Right lung (tissue), 10 donors: ENCODE results near the gene CDH6. TPM values are rescaled to one million over a fixed set of nuclear protein-coding genes. Genes with fewer than 3 reads are reported as not detected.

ENCODE experiments used
- DNase-seq, 2 donors: peaks; one replicate each; pipeline ENCODE4 v3.0.0-alpha.2; 2013
- long read RNA-seq, 8 donors: transcript quantifications; one replicate each; lab custom pipeline, GENCODE V29; 2026
- polyA plus RNA-seq, 5 donors: library from polyadenylated mRNA; unstranded; fragments of 120-200 nt; gene quantifications; one replicate each; pipeline versions ENCODE4 v1.2.1 to v1.2.3, GENCODE V29; 2013; ENCODE audit warnings: inconsistent platforms in 1 of 5, low replicate concordance in 1 of 5; ENCODE audit not compliant: insufficient read length in 5 of 5, insufficient read depth in 1 of 5

The CDH6 gene
- polyA plus RNA-seq: 10 to 100 TPM in 1 of 5 donors, 1 to 10 TPM in 4; 5.9 to 10.0 (median 9.1) TPM
- long read RNA-seq, donor 1, full-length matches to known transcripts: 2 of 2 reads
- long read RNA-seq, donor 1, partial matches to known transcripts: 0 of 2 reads
- long read RNA-seq, donor 1, other reads (novel, unspliced or antisense): 0 of 2 reads
- long read RNA-seq, donor 2, full-length matches to known transcripts: 3 of 3 reads
- long read RNA-seq, donor 2, partial matches to known transcripts: 0 of 3 reads
- long read RNA-seq, donor 2, other reads (novel, unspliced or antisense): 0 of 3 reads
- long read RNA-seq, donor 3, full-length matches to known transcripts: 1 of 1 reads
- long read RNA-seq, donor 3, partial matches to known transcripts: 0 of 1 reads
- long read RNA-seq, donor 3, other reads (novel, unspliced or antisense): 0 of 1 reads
- long read RNA-seq, donor 4: 0 reads
- long read RNA-seq, donor 5: 0 reads
- long read RNA-seq, donor 6, full-length matches to known transcripts: 1 of 1 reads
- long read RNA-seq, donor 6, partial matches to known transcripts: 0 of 1 reads
- long read RNA-seq, donor 6, other reads (novel, unspliced or antisense): 0 of 1 reads
- long read RNA-seq, donor 7, full-length matches to known transcripts: 1 of 1 reads
- long read RNA-seq, donor 7, partial matches to known transcripts: 0 of 1 reads
- long read RNA-seq, donor 7, other reads (novel, unspliced or antisense): 0 of 1 reads
- long read RNA-seq, donor 8: 0 reads

DNA sequence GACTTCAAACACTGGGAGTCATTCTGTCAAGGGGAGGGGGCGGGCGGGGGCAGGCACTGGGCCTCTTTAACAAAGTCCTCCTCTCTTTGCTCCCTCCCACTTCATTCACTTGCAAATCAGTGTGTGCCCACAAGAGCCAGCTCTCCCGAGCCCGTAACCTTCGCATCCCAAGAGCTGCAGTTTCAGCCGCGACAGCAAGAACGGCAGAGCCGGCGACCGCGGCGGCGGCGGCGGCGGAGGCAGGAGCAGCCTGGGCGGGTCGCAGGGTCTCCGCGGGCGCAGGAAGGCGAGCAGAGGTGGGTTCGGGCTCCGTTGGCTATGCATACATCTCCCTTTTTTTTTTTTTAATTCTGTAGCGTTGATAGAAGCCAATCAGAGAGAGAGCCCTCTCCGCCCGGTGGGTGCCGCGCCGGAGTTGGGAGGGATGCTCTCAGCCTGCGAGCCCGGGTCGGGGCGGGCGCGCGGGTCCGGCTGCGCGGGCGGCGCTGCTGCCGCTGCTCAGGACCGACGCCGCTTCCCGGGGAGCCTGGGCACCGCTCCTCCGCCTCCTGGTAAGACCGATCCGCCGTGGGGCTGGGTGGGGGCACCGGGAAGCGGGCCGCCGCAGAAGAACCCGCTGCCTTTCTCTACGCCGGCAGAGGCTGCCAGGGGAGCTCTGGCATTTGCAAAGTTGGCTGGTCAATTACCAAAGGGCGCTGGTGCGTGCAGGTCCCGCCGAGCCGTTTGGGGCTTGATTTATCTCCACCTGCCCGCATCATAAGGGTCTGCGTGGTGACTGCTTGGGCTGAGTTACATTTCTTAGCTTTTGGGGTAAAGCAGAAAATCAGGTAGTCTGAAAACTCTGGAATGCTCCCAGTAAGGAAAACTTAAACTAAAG, at the start of gene CDH6:
Gene CDH6, plus strand, starts transcription at position 96 of the 877 bp plus-strand sequence. CDS start 73,788 bp downstream, outside the sequence.
- DNase-seq: no peak

DNA sequence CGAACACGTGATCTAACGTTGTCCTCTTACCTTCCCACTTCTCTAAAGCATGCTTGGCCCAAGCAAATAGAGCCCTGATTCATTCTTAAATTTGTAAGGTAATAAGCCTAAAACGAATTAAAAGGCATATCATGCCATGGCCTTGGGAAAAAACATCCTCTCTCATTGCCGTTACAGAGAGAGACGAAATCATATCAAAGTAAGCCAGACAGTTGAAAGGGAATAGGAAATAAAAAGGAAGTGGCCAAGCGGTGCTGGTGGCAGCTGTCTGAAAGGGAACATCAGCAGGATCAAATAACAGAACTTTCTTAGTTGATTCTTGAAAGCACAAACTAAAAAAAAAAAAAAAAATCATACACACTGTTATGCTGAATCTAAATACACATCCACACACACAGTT, 49.1 kb upstream of the CDH6 start:
- DNase-seq: no peak

DNA sequence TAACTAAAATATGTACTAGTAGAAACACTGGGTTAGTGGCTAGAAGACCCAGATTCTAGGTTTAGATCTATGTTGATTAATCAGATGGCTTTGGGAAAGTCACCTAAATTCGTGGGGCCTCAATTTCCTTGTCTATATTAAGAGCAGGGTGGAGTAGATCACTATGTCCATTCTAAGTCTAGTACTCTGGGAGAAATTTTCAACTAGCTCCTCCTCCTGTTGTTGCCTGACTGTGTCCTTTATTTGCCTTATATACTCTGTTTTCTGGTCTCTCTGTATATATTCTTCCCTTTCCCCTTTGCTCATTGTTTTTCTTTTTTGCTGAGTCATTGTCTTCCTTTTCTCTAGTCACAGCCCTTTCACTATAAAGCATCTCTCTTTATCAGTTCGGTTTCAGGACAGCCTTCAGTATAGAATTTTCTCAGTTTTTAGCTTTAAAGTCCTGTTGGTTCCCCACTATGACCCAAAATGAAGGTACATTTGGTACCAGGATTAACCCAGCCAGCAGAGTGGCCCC, 44.5 kb upstream of the CDH6 start:
- DNase-seq: no peak

DNA sequence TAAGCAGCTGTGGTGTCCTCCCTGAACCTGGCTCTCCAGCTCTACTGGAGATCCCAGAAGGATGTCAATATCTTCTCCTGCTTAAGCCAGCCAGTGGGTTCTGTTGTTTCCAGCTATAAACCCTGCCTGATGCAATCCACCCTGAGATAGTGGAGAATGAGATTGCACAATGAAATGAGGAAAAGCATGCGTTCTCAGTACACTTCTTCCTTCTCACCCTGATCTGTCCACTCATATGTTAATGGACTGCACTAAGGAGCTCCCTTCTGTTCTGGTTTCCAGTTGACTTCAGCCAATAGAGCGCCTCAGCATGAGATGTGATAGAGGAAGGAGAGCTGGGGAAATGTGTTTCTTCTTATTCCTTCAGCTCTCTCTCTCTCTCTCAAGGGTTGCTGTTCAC, 40.0 kb upstream of the CDH6 start:
- no peak for DNase-seq

DNA sequence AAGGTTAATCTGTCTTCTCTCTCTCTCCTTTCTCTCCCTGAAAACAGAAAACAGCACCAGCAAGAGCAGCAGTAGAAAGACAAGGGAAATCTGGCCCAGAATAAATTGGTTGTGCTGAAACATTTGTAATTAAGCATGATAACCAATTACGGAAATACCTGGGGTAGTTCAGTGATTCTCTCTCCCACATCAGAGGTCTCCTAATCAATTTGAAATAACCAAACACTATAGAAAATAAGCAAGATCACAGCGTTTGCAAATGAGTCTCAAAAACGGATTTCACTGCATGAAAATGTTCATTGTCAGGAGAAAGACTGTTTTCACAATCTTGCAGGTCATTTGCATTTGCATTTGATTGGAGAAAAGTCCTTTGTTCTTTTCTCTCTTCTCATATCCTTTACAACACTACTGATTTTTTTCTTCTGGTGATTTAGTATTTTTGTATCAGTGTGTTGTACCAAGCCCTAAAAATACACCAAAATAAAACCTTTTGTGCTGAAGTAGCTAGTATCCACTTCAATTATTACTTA, 36.8 kb upstream of the CDH6 start:
- DNase-seq: no peak

DNA sequence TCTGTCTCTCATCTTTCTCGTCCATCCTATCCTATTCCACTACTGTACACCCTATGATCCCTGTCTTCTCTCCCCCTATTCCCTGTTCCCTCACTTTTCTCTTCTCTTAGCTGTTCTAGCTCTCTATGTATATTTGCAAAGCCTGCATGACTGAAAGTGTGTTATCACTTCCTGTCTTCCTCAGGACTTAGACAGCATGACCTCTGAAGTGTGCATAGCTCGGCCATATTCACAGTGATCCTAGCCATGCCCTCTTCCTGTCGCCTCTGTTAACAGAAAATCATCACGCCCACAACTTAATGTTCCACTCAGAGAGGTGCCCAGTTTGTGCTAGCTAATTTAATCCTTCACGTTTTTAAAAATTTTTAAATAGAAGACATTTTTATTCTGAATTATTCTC, 35.8 kb upstream of the CDH6 start:
- DNase-seq: no peak

DNA sequence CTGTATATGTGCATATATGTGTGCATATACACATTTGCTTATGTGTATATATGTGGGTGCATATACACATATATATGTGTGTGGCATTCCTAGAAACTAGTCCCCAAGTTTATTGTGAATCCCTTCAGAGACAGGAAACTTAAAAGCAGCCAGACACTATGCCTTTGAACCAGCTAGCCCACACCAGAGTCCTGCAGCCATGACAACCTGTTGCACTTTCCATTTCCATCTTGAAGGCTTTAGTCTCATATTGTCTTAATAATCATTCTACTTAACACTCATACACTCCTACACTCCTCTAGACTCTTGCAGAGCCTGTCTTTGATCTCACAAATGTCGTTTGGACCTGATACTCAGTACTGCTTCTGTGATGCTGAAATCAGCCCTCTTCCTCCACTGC, 34.8 kb upstream of the CDH6 start:
- DNase-seq: no peak

DNA sequence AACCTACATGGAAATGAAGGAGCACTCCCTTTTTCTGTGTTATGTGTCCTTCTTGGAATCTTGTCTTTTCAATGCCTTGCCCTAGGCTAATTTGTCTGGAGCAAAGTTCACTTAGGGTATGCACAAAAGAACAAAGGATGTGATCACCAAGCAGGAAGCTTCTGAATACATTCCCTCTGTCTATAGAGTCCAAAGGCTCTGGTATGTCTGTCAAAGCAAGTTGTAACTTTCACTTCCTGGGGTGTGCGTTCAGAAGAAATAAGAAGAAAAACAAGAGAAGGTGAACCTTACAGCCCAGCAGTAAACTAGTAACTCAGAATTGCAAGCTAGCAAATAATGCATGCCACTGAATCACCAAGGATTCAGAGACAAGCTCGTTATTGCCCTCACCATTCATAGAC, 31.7 kb upstream of the CDH6 start:
- no peak for DNase-seq

DNA sequence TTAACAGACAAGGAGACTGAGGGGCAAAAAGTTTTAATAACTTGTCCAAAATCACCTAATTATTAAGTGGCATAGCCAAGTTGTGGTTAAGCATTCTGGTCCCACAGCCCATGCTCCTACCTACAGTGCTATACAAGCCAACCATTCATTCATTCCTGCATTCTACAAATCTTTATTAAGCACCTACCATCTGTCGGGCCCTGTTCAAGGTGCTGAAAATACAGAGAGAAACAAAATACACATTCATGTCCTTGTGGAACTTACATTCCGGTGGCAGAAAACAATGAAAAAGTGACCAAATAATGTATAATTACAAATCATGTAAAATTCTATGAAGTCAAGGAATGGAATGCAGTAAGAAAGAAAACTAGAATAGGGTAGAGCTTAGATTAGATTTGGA, 27.8 kb upstream of the CDH6 start:
- no peak for DNase-seq

DNA sequence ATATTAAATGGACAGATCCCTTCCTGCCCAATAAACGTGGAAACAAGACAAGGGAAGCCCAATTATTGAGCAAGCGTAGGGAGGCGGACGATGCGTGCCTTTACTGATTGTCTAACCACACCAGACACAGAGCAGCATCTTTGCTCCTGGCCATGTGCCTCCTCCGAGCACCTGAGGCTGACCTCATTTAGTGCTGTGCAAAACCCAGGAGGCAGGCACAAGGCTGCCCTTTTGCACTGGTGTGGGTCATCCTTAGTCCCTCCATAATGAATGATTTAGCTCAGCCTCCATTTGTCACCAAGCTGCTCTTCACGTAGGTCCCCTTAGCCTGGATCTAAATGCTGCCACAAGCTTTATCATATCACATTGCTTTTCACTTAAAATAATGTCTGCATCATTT, 24.1 kb upstream of the CDH6 start:
- no peak for DNase-seq

DNA sequence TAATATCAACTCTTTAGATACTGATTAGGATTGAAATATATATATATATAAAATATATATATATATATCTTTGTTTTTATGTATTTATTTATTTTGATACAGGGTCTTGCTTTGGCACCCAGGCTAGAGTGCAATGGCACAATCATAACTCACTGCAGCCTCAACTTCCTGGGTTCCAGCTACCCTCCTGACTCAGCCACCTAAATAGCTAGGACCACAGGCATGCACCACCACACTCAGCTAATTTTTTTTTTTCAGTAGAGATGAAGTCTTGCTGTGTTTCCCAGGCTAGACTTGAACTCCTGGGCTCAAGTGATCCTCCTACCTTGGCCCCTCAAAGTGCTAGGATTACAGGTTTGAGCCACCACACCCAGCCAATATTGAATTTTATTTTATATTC, 20.6 kb upstream of the CDH6 start:
- DNase-seq: no peak

DNA sequence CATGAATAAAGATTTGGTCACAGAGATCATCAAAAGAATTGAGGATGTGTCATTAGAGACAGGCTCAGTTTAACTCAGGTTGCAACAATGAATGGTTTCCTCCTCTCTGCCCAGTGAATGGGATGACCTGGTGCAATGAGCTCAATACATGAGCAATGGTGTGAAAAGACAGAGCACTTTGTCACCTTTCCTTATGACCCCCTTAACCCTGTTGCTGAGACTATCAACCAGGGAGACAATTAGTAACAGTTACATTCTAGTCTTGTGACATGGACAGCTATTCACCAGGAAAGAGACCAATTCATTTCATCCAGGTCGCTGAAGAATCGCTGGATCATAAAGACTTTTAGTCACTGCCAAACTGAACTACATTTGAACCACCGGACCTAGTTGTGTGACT, 19.9 kb upstream of the CDH6 start:
- no peak for DNase-seq

DNA sequence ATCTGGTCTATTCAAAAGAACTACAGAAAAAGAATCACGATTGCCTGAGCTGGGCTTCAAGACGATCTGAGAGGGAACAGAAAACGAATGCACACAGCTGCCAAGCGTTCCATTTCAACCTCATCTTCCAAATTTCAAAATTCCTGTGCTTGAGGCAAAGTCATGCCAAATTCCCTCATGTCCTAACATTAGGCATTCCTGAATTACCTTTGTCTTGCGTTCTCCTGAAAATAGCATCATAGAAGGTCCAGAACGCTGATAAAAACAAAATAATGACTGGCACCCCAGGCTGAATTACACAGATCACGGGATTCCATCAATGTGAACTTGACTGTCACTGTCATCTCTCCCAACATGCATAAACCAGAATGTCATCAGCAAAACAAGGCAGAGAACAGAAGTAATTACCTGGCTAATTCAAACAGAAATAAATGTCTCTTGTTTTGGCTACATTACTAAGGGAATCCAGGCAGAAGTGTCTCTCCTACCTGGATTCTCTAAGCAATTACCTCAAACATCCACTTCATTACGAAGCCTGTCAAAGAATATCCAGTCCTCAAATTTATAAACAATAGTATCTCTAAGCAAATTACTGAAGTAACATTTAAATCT, 12.0 kb upstream of the CDH6 start:
- no peak for DNase-seq

DNA sequence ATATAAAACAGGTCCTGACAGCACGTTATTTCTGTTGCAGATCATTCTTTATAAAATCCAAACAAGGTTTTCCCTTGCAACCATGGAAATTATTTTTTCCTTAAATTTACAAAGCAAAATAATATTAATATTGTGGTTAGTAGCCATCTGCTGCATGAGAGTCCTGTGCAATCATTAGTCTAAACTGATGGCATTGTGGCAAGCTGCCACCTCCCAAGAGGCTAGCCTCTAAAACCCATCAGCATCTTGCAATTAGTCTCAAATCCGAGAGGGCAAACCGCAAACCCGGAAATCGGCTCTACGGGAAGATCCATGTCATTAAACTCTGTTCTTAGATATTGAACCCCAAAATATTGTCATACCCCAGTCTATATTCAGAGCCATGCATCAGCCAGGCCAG, 11.3 kb upstream of the CDH6 start:
- no peak for DNase-seq

DNA sequence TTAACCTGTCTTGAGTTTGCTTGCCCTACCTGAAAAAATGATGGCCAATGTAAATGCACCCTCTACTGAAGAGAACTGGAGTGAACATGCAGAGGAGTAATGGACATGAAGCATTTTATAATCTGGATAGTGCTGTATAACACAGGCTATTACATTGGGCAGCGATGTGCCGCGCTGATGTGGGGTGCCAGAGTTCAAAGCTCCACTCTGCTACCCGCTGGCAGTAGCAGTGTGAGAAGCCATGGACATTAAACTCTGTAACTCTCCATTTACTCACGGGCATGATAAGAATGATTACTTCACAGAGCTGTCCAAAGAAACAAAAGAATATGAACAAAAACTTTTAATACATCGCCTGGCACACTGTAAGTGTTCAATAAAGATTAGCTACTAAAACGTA, 7.5 kb upstream of the CDH6 start:
- DNase-seq: no peak

DNA sequence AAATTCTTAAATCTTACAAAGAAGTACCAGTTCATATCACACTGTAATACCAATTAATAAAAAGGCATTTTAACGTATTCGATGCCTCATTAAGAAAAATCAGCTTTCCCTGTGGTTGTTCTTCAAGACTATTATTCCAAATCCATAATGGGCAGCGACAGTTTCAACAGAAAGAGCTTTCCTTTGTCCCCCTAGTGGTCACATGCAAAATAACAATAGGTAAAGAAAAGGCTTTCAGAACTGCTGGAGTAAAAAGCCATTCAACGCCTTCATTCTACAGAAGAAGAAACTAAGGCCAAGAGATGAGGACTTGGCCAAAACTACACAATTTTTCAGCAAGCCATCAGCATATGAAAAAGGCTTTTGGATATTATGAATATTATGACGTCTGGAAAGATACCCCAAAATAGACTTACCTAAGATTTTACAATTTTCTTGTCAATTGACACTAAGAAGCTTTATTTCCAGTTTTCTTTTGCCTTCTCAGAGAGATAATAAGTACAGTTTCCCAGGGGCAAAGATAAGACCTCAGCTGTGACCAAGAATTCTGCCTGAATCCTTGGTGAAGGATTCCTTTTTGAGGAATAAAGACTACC, 6.7 kb upstream of the CDH6 start:
- no peak for DNase-seq

DNA sequence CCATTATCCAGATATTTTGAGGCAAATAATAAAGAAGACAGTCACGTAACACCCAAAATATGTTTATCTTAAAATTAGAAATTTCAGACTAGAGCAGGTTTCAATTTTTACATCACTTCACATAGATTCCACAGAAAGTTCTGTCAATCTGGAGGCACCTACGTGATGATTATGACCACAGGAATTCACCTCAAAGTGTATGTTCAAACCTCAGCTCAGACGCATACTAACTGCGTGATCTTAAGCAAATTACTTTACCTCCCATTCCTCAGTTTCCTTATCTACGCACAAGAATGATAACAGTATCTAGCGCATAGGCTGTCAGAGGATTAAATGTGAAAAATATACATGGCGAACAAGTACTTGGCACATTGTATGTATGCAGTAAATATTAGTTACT, 5.9 kb upstream of the CDH6 start:
- DNase-seq: no peak

DNA sequence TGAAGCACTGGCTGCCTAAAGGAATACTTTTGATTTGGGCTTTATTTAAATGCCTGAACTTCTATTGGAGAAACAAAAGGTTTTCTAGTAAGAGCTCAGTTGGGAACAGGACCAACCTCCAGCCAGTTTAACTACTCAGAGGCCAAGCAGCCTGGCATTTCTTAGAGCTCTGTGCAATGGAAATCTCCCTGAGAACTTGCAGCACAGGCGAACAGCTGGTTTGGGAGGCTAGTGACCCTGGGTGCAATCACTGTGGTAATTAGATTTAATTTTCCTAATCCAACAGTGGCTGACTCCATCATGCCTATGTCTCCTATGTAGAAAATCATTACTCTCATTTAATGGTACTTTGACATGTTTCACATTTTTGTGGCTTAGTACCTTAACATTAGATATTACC, 1.0 kb upstream of the CDH6 start:
- DNase-seq: no peak

DNA sequence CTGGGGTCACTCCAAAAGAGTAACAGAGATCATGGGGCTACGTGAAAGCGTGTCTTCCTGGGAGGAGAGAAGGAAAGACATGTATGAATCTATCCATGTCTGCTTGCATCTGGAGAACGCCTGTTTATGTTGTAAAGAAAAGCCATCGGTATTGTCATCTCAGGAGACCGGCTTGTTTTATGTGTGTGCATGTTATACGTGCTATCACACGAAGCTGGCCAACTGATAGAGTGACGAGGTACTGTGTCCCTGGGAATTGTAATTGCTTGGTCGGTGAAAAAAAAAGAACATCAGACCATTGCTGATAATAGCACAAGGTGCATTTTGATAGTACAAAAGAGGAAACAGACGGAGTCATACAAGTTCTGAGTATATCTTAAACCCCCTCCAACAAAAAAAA, 370 bp upstream of the CDH6 start:
- no peak for DNase-seq

DNA sequence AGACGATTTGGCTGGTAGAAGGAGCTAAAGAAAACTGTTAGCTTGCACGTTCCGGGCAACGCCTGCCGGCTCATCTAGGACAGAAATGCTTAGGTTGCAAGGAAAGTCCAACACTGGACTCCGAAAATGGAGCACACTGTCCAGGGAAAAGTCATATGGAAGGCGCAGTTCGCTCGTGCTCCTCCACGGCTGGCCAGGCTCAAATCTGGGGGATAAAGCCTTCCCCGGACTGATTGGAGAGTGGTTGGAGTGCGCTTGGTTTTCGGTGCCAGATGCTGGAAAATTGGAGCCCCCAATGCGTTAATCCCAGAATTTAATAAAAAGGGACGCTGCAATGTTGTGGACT, 955 bp downstream of the CDH6 start:
- no peak for DNase-seq
